ENCODE measurements around the gene RHOJ.
A peak's percentile ranks its signal among the peaks of the same experiment; 100 is the strongest.
"Not testable (repeated sequence)": the region's sequence is repeated elsewhere in the genome, so short reads cannot be mapped to it uniquely, and the experiment has no call there.

The RHOJ gene

DNA sequence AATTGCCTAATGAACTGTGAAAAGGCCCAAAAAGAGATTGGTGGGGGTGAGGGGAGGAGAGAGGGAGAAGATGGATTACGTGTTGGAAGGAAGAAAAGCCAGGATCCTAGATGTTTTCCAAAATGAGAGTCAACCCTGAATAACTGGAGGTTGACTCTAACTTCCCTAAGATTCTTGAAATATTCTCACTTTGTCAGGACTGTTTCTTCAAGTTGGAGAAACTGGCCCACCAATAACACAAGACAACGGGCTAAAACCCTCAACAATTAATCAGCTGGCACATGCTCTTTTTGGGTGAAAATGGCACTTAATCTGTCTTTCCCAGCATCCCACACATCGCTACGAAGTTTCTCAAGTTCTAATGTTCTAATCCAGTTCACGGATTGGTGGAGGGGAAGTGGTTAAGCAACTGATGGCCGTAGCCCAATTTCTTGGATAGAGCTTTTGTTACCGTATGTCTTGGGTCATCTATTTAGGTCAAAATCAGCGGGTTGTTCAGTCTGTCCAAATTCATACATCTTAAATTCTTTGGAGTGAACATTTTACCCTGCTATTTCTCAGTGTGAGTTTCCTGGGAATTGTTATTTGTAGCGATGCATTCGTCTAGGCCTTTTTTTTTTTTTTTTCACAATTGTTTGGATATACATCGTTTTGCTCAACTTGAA lies 65.5 kb downstream of the RHOJ start:
- no peak for FAIRE-seq

DNA sequence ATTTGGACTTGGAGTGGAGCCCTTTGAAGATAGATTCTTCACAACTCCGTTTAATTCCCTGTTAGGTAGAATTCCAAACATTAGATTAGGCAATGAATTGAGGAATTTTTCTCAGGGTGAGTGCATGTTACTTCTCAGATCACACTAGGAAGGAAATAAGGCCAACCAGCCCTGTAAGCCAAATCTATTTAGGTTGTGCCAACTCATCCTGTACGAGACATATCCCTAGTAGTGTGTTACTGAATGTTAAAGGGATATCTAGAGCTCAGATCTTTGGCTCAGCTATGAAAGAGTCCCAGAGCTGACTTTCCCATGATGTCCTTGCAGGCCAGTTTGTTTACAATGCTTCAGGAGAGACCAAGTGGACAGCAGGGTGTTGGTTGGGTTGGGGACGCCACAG lies 68.9 kb downstream of the RHOJ start:
- FAIRE-seq = no peak

DNA sequence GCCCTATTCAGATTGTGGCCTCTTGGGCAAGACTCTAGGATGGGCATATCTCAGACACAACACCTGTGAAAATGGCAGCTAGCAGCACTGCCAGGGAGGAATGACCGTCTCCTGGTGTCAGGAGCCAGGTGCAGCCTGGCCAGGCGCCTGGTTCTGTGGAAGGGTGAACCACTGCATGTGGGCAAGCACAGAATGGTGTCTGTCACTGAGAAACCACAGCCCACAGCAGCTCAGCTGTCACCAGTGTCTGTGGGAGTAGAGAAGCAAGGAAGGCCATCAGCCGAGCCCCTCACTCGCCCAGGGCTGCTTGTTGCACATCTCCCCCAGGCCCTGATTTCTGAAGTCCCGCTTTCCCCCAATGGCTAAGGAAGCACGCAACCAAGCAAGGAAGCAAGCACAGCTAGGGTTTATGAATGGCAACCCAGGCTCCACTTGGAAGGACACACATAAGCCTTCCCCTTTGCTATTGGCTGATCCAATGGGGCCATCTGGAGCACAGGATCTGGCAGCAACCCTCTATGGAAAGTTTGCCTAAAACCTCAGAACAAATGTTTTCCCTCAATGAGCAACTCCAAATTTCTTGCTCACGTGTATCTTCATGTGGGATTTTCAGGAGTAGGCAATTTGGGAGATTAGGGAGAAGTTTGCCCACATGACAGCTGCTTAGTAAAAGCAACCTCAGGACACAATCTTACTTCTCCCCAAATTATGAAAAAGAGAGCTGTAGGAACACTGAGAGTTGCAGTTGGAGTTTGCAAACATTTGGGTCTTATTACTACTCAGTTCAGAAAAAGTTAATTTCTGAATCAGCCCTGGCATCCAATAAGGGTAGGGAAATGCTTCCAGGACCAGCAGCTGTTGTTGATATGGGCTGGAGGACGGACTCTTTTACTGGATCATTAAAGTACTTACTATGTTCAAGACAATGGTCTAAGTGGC lies 69.7 kb downstream of the RHOJ start:
- no peak for FAIRE-seq

DNA sequence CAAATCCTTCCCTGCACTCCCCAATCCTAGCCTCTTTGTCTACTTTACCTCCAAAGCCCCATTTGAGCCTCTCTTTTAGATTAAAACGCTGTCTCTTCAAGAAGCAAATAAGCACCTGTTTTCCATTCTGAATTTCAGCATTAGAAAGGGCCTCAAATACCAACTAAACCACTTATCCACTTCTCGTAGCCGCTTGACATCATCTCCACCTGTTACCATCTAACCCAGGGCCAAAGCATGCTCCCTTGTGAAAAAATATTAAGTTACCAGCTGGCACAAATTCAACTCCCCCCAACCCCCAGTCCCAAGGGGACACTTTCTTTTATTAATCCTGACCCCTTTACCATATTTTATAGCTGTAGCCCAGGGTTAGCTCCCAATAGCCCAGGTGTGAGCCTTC lies 71.4 kb downstream of the RHOJ start:
- no peak for FAIRE-seq

DNA sequence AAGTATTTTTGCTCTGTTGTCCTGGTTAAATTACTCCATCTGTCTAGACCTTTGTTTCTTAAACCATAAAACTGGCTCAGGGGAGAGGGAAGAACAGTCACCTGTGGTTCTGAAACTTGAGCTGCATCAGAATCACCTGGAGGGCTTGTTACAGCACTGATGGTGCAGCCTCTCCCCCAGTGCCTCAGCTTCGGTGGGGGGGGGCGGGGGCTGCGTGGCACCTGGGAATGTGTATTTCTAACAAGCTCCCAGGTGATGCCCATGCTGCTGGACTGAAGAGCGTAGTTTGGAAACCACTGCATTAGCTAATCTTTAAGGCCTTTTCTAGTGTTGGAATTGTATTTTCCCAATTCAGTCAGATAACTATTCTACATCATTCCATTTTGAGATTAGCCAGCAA lies 71.8 kb downstream of the RHOJ start:
- FAIRE-seq = no peak

DNA sequence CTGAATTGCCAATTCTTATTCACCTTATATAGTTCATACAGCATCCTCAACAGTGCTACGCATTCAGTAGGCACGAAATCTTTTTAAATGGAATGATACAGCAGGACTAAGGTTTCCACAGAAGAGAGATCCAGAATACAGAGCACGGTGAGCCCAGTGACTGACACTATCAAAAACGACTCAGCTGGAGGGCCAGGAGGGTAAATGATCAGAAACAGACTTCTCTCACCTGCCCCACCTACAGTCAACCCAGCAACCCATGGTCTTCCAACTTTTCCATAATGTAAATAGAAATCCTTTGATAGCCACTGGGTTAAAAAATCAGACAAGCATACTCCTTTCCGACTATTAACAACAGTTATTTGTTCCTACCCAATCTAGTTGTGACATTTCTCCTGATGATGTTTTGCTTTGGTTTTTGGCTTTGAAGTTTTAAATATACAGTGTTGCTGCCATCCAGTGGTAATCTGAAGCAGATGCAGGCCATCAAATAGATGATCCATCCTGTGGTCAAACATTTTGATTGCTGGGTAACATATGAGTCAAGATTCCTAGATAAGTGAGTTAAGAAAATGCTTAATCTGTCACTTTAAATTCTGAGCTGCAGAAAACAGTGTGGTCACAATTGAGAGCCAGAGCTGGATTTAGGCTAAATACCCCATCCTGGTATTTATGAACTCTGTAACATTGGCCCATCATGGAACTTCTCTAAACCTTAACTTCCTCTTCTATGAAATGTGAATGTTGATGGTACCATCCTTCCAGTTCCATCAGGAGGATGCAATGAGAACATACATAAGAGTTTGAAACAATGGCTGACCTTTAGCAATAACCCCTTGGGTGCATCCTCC lies 72.5 kb downstream of the RHOJ start:
- FAIRE-seq = peak; percentile 66

DNA sequence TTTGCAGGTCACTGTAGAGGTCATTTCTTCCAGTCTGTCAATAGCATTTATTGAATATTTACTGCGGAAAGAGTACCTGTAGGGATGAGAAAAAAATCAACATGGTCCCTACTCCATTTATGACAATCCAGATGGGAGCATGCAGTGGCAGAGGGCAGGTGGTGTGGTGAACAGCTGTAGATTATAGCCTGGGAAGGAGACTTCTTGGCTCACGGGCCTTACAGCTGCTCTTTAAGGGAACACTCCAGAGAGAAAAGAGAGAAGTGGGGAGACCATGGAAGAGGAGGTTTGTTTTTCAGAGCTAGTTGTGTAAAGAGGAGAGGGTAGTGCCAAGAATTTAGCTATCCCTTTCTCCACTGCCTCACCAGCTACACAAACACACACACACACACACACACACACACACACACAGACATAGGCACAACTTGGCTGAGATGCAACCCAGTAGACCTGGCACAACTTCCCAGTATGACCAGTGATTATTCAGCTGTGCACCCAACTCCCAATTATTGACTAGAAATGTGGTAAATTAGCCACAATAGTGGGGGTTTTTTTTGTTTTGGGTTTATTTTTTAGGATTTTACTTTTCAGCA lies 73.4 kb downstream of the RHOJ start:
- FAIRE-seq = no peak

DNA sequence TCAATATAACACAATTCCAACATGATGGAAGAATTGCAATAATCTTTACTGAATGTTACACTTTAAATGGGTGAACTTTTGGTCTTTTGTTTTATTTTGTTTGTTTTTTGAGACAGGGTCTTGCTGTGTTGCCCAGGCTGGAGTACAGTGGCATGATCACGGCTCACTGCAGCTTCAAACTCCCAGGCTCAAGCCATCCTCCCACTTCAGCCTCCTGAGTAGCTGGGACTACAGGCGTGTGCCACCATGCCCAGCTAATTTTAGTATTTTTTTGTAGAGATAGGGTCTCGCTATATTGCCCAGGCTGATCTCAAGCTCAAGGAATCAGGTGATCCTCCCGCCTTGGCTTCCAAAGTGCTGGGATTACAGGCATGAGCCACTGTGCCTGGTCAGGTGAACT lies 75.7 kb downstream of the RHOJ start:
- FAIRE-seq = not testable (repeated sequence)

DNA sequence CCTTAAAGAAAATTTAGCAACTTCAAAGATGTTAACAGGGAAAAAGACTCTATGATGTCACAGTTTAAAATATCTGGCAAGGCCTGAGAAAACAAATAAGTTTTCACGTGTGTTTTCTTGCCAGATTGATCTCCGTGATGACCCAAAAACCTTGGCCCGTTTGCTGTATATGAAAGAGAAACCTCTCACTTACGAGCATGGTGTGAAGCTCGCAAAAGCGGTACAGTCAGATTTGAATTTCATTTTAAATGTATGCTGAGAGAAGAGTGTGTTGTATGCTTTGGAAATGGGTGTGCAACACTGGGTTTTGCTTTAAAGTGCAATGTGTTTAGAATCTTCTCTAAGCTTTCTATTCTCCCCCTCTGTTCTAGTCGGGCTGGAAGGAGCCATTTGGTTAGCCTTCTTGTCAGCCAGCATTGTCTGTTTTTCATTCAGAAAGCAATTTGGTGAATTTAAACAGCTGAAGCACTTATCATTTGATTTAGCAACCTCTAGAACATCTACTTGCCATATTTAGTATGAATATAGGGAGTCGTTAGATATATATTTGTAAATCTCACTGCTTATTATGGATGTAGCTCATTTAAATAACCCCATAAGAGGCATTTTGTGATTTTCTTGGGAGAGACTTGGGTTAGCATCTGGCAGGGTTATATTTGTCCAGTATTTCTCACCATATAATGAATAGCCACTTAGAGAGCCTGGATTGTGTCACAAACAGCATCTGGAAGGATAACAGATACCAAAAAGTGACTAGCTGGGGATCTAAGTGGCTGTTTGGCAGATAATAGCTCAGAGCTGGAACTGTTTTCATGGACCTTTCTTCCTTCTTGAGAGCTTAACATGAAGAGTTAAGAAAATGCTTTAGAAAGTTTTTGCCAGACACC lies 79.0 kb downstream of the RHOJ start:
- no peak for FAIRE-seq

DNA sequence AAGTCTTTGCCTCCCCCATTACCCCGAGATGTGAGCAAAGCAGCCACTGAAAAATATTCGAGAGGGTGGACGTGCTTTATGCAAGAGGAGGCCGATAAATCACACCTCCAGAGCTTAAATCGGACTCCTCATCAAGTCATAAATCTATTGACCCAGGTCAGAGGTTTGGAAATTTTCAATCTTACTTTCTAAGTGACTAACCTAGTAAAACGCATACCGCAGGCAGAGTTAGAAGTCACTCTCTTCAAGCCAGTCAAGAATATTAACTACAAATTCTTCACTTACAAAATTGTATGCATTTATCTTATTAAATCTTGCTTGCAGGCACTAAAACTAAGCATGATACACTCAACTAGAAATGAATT lies 79.6 kb downstream of the RHOJ start:
- FAIRE-seq = no peak

DNA sequence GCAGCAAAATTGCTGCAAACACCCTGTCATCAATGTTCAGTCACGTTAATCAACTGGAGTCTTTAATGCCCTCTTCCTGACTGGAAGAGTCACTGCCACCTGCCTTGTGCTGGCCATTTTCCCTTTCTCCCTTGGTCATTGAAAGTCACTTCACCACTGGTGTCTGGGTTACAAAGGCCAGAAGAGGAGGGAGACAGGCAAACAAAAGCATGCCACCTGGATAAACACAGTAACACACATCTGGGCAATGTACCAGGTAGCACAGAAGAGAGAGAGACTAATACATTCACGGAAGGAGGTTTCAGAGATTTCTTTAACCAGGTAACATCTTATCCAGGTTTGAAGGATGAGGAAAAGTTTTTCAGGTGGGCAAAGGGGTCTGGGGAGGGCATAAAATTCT lies 81.8 kb downstream of the RHOJ start:
- no peak for FAIRE-seq

DNA sequence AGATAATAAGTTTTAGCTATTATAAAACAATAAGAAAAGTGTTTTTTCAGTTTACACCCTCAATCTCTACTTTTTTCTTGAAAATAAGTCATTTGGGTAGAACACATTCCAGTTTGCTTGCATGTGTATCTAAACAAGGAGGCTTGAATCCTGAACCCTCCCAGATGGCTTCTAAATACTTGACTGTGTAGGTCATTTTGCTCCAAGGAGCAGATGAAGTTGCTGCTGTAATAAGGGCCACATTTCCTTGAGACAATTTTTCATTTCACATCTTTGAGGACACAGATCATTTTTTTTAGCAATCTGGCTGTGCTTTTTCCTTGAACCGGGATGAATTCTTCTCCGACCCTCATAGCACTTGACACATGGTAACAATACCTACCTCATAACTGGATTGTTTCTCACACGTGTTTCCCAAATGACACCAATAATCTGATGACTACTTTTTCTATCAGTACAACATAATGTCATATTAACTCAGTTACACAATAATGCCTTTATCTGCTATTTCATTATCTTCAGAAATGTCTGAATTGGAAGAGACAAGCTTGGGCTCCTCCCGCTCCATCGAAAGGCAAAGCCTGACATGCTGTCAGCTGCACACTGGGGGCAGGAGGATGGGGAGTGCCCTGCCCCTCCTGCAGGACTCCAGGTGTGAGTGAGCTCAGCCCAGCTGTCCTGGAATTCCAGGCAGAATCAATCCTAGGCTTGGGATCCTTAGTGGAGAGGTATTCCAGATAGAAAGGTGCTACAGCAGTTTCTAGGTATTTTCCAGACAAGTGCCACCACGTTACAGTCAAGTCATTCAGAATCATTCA lies 83.6 kb downstream of the RHOJ start:
- no peak for FAIRE-seq

DNA sequence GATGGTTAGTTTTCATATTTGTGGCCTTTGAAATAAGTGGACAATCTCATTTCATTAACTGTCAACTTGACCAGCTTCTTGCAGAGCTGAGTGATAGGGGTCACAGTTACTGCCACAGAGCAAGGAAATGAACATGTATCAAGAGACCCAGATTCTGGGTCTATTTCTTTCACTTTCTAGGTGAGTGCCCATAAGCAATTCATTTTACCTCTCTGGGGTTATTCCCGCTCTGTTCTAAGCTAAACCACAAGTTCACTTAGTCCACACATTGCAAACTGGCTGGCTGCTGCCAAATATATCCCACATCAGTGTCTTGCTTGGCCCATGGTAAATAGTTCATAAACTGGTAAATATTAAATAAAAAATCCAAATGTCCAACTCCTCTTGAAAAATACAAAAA lies 84.6 kb downstream of the RHOJ start:
- FAIRE-seq = no peak

DNA sequence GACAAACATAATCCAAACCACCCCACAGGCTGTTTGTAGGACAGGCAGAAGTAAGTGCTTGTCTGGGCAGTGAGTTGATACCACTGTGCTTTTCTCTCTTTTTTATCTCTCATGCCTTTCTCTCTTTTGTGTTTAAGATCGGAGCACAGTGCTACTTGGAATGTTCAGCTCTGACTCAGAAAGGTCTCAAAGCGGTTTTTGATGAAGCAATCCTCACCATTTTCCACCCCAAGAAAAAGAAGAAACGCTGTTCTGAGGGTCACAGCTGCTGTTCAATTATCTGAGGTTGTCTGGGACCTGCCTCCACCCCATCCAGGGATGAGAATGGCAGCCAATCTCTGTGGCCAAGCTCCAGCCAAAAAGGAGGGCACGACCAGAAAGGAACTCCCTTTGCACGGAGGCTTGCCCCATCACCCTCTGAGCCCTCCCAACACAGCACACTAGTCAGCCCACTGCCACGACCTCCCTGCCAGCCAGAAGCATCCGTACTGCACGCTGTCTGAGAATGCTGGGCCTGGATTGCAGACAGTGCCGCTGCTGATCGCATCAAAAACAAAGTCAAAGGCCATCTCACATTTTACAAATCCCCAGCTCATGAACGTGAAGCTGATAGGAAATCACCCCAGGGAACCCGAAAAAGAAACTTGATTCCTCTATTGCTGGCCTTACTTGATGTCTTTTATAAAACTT lies 86.6 kb downstream of the RHOJ start:
- no peak for FAIRE-seq

DNA sequence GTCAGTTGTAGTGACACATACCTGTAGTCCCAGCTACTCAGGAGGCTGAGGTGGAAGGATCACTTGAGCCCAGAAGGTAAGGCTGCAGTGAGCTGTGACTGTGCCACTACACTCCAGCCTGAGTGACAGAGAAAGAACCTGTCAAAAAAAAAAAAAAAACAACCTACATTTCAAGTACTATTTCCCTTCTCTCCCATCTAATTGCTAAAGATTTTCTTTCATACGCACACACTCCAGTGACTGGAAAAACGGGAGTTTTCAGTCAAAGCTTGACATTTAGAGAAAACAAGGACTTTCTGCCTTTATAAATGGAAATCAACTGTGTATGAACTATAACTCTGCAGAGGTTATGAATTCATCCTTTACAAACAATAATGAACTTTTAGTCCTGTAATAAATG lies 88.6 kb downstream of the RHOJ start:
- no peak for FAIRE-seq

DNA sequence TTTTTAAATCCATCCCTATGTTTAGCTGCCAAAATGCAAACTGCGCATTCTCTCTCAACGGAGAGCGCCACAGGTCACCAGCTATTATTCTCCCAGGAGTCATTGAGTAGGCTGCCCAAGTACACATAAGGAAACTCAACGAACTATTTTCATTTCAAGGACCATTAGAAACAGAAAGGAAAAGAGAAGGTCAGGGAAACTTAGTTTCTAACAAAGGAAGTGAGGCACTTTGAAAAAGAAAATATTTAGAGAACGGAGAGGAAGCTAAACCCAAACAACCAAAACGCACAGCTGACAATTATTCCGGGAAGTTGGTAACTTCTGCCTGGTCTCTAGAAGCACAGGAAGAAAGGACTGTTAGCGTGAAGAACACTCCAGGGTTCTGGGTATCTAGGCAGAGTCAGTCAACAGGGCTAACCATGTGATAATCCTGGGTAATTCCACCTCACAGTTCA lies 91.0 kb downstream of the RHOJ start:
- no peak for FAIRE-seq

DNA sequence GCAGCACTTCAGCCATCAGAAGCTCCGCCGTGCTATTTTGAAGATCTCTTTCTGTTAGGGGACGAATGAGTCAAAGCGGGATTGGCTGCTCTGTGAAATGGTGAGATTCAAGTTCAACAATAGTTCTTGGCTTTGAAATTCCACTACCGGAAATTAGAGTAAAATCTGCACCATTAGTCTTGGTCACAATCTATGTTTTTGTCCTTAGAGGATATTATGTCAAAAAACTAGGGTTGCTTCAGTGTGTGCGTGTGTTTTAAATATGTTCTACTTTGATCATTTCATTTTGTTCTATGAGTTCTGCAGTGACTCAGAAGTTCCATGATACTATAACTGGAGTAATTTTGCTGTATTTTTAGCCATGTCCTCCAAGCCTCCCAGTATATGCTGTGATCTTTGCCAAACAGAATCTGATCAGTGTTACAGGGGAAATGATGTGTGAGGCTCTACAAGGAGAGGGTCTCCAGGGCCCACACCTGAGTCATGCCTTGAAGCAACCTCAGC lies 91.9 kb downstream of the RHOJ start:
- FAIRE-seq = no peak

DNA sequence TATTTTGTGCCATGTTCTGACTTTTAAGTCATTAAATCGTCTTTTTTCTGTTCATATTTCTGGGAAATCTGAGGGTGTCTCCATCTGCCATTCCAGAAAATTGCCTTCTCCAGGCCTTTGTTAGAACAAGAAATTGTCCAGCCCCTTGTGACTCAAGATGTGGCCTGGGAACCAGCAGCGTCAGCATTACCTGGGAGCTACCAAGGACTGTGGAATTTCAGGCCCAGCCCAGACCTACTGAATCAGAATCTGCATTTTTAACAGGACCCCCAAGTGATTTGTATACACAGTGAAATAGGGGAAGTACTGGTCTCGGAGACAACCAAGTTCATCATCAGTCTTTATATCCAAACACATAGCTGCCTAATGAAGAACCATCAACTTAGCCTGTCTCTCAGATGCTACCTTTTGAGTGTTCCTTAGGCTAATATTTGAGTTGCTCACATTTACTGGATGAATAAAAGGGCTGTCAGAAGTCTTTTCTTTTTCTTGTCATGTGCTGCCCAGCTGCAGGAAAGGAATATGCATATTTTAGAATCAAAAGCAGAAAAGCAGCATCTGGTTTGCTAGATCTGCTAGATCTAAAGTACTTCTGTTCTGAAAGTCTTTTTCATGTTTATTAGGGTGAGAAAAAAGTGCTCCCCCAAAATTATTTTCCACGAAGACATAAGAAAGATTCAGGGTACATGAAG lies 93.3 kb downstream of the RHOJ start:
- no peak for FAIRE-seq

DNA sequence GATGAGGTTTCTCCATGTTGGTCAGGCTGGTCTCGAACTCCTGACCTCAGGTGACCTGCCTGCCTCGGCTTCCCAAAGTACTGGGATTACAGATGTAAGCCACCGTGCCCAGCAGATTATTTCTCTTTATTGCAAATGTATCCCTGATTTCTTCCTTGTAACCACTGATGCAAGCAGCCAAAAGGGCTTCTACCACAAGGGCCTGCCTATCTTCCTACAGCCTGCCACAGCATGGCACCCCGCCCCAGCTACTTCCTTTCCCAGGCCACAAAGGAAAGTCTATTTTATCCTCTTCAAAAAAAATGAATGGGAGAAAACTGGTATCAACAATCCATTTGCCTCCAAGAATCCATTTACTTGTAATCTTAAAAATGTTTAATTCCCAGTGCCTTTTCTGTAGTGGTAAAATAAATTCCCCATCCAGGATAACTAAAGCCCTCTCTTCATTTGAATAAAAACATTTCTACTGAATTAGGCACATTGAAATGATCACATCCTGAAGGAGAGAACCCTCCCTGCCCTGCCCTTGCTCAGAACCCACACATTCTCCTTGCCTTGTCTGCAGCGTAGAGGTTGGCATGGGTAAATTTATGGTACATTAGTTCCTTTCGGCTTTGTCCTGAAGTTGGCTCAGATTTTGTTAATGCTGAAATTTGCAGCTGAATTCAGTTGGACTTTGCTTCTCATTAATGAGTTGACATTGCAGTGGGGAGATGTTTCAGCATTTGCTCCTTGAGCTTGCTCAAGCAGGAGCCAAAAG lies 95.3 kb downstream of the RHOJ start:
- FAIRE-seq = no peak

Data from TTC549 (cell line).